ENCODE results near the gene LAMA2. TPM values are rescaled to one million over a fixed set of nuclear protein-coding genes. Genes with fewer than 3 reads are reported as not detected.

The LAMA2 gene
- total RNA-seq, 2 donors from 2014 or later: 120 to 125 TPM

DNA sequence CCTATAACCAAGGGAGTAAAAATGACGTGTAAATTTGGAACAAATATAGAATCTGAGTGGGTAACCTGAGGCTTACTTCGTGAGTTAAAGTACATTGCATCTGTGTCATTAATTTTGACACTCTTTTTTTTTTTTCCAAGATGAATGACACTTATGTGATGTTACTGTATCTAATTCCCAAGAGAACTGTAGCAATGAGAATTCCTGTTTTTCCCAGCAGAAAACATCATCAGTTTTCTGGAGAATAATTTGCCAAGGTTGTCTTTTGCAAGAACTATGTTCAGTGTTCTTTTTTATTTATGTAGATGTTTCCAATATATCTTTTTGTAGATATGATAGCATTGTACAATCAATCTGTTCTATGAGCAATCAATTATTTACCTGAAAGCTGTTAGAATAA, 543.4 kb downstream of the LAMA2 start:
- DNase-seq (no peak), ATAC-seq (no peak)
- intact Hi-C loops (cut with DNase I): no loop called here

DNA sequence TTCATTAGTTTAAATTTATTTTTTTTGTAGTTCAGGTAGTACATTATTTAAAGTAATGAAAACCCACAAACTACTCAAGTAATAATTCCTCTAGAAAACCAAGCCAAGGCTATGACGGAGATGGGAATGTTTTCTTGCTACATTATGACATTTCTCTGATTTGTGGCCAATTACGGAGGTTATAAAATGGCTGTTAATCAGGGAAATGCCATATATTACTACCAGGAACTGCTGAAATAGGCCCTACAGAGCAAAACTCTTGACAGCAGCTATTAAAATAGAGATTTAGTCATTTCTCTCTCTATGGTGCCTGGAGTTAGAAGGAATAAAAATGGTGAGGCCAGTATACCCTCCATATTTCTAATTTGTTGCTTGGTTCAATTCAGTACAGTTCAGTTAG, 547.0 kb downstream of the LAMA2 start:
- no peak for DNase-seq
- no peak for ATAC-seq
- intact Hi-C loops (cut with DNase I): no loop called here

DNA sequence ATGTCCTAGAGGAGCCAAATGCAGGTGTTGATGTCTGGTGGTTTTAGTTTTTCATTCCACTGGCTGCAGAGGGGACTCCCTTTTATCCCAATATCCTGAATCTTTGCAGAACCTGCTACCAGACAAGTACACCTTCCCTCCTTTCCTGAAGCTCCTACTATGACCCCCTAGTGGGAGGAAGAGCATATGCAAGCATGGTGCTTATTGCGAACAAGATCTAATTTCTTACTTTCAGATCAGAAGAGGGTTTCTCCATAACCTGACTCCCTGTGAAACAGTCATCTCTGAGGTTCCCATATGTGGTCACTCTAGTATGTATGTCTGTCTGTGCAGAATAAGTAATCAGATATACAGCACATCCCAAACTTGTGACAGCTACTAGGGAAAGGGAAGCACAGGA, 549.8 kb downstream of the LAMA2 start:
- intact Hi-C loops (cut with DNase I): no loop called here
- DNase-seq (no peak), ATAC-seq (no peak)

DNA sequence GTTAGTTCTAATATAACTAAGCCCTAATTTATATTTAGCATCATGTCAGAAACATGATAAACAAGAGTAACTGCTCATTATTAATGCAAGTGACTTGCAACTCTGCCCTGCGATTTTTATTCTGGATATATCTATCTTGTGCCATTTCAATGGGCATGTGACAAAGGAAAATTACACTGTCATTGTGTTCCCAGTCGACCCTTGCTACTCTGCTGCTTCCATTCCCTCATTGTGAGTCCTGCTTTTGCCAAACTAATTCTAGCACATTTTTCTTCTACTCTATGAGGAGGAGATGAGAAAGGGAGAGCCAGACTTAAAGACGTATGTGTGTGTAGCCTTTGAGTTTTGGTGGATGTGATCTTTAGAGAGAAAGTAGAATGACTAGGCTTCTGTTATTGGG, 551.2 kb downstream of the LAMA2 start:
- intact Hi-C loops (cut with DNase I): no loop called here
- ATAC-seq (no peak), DNase-seq (no peak)

DNA sequence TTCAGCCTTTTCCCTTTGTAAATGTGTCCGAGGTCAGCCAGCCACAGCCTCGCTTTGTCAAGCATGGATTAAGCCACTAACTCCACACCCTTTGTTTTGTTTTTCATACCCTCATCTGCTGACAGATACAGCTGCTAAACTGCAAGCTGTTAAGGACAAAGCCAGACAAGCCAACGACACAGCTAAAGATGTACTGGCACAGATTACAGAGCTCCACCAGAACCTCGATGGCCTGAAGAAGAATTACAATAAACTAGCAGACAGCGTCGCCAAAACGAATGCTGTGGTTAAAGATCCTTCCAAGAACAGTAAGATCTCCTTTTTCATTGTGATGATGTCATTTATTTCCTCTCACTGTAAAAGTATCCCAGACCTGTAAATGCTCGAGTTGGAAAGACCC, 557.8 kb downstream of the LAMA2 start:
- no peak for DNase-seq
- intact Hi-C loops (cut with DNase I): no loop called here
- peak; percentile 95 to 96 for ATAC-seq

DNA sequence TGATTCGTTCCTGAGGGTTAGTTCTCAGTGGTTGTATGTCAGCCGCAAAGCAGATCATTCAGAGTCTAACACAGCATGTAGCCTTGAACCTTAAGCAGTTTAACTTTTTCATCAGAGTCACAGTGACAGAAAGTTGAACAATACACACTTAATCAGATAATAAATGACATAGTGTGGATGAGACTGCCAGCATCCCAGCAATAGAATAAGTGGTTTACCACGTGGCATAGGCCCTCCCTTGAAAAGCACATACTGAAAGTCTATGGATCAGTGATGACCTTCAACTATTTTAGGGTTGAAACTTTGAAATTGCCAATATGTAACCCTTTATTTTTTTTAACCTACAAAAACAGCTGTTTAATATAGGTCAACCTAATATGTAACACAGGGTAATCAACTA, 561.7 kb downstream of the LAMA2 start:
- no peak for ATAC-seq
- intact Hi-C loops (cut with DNase I): no loop called here
- DNase-seq: no peak

DNA sequence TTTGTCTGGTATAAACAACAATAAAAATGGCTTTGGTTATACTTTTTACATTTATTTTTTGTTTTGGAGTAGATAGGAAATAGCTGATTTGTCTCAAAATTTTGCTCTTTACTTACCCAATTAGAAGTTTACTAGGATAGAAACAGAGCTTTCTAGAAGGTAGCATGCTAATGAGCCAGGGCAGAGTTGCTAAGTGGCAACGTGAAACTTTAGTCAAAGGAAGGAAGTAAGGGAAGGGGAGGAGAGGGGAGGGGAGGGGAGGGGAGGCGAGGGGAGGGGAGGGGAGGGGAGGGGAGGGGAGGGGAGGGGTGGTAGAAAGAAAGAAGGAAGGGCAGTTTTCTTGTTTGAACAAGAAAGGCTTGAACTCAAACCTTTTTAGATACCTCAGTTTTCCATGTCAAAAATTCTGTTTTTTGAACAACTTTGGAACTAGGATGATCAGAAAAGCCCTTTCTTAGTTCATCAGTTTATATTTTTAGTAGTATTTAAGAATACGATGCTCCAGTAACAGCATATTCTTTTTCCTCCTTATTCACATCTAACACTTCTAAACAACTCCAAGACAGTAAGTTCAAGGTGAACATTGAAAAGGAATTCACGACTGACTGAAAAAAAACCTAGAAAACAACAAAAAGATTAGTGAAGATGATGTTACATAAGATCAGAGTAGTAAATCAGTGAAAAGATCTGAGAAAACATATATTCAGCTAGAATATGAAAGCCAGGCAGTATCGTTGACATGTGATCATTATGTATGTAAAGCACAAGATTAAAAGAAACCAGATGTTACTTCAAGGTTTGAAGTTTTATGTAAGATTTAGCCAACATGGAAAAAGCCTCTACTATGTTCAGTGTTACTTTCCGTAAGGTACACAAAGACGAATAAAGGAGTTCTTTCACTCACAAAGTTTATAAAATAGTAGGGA, 563.6 kb downstream of the LAMA2 start:
- intact Hi-C loops (cut with DNase I): no loop called here
- ATAC-seq (no peak), DNase-seq (no peak)

DNA sequence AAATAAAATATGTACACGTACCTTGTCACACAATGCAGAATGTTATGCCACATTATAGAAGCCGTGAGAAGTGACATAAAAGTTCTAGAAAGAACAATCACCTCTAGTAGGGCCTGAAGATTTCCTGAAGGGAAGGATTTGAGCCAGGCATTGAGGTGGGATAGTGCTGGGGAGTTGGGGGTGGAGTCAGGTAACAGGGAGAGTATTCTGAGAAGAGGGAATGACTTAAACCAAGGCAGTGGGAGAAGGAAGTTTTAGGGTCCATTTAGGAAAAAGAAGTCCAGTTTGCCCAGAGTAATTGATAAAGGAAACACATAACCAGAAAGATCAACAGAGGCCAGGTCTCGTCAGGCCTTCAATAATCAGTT, 564.2 kb downstream of the LAMA2 start:
- ATAC-seq: no peak
- no peak for DNase-seq
- intact Hi-C loops (cut with DNase I): no loop called here

DNA sequence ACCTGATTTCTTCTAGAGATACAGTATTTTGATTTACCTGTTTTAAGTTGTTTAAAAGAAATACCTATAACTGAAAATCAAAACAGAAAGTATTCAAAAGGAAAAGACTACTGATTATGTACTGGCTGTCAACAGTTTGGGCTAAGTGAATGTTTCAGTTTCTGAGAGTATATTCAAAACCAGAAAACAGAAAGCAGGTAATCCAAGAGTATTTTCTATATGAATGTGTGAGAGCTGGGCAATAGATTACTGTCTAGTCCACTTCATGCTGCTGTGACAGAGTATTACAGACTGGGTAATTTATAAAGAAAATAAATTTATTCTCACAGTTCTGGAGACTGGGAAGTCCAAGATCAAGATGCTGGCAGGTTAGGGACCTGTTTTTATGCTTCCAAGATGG, 566.0 kb downstream of the LAMA2 start:
- intact Hi-C loops (cut with DNase I): no loop called here
- ATAC-seq (no peak), DNase-seq (no peak)

DNA sequence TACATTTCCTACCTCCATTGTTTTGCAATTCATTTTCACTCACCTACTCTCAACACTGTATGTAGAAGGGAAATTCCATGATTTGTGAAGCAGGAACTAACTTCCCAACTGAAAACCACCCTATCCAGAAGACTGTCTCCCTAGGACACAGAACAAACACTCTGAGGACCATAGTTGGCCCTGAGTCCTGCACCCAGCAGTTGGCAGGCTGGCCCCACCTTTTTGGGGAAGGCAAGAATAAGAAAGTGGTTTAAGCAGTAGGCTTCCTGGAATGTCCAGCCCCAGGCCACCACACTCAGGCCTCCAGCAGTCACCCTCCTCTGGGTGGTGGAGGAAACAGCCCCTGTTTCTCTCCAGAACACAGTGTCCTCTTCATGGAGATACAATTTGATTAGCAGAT, 568.2 kb downstream of the LAMA2 start:
- DNase-seq: no peak
- intact Hi-C loops (cut with DNase I): no loop called here
- ATAC-seq: no peak

DNA sequence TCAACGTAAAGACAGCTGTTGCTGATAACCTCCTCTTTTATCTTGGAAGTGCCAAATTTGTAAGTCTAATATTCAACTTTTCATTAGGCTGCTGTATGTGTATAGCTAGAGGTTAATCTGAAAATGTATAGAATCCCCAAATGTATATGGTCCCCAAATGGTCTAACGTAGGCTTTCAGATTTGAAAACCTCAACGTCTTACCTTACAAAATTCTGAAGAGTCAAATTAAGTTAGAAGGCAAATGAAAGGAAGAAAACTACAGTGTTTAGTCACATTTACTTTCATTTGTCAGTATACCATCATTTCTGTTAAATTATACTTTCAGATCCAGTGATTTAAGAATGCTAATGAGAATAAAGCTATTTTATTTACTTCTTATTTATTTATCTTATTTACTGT, 570.1 kb downstream of the LAMA2 start:
- intact Hi-C loops (cut with DNase I): no loop called here
- no peak for ATAC-seq
- no peak for DNase-seq

DNA sequence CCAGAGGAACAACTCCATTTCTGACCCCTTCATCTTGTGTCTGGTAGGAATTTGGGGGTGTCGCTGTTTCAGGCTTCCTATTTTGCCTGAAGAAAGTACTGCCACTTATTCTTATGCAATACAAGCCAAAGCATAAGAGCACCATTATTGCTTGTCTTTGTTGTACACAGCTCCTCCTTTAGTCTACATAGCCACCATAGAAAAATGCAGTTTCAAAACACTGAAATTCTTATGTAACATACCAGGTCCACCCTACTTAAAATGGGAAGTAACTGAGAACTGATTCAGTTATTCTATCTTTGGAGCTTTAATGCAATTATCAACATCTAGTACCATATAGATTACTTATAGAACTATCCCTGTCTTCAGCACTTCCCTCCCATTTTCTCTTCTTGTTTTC, 571.5 kb downstream of the LAMA2 start:
- no peak for ATAC-seq
- DNase-seq: no peak
- intact Hi-C loops (cut with DNase I): no loop called here

DNA sequence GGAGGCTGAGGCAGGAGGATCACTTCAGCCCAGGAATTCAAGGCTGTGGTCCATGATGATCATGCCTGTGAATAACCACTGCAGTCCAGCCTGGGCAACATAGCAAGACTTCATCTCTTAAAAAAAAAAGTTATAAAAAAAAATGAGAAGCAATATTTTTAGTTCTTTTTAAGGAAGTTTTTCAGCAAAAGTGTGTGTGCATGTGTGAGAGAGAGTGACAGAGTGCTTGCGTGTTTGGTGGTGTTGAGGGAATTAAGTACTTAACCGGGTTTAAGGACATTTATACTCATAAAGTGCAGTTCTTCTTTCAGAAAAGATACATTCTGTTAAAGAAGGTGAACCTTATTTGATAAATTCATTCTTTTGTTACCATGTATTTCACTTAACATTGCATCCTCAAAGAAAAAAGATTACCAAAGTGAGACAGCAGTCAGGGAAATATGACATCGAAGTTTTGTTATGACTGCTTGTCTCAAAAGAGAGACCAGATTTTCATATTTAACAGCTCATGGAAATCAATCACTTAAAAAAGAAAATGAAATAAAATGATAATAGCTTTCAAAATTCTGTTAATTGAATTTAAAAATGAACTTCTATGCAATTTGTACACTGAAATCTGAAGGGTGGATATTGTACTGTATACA, 572.3 kb downstream of the LAMA2 start:
- no peak for DNase-seq
- ATAC-seq: no peak
- intact Hi-C loops (cut with DNase I): no loop called here

DNA sequence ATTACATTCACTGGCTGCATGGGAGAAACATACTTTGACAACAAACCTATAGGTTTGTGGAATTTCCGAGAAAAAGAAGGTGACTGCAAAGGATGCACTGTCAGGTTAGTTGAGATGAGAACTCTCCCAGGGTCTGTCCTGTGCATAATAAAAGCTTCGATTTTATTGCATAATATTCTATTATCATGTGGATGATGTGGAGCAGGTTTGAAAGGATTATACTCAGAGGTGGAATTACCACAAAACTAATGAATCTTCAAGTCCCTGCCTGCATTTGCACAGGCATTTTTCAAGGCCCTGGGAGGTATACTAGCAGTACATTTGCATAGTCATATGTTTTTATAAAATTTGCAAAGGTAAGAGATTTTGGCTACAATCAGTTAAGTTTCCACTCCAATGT, 577.3 kb downstream of the LAMA2 start:
- no peak for DNase-seq
- no peak for ATAC-seq
- intact Hi-C loops (cut with DNase I): no loop called here

DNA sequence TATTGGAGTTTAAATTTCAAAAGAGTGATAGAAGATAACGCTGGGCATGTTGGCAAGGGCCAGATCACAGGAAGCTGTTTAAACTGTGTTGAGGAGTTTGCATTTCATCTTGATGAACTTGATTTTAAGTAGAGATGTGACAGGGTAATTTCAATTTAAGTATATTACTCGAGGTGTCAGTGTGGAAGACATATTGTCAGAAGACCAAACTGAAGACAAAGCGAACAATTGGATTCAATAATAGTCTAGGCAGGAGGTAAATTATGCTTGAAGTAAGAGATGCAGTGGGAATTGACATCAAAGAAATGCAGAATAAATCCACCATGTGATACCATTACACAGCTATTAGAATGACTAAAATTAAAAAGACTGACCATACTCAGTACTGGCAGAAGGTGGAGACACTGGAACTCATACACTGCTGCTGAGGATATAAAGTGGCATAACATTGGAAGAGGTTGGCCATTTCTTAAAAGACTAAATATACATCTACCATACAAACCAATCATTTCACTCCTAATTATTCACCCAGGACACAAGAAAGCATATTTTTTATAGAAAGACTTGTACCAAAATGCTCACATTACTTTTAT, 586.2 kb downstream of the LAMA2 start:
- DNase-seq (no peak), ATAC-seq (no peak)
- intact Hi-C loops (cut with DNase I): no loop called here

DNA sequence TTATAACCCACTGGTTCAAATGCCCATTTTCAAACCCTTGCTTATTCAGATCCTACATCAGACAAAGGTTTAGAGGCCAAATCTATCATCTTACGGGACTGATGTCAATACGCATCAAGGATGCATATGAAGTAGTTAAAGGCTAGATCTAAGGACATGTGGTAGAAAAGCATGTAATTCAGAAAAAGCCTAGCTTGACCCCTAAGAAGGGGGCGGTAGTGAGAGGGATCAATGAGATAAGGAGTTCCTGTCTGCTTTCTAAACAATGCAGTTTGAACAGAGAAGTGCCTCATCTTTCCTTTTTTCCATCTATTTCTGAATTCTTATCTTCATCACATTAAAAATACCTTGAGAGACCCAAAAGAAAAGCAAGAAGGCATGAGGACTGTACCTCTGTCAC, 589.3 kb downstream of the LAMA2 start:
- no peak for ATAC-seq
- no peak for DNase-seq
- intact Hi-C loops (cut with DNase I): no loop called here

DNA sequence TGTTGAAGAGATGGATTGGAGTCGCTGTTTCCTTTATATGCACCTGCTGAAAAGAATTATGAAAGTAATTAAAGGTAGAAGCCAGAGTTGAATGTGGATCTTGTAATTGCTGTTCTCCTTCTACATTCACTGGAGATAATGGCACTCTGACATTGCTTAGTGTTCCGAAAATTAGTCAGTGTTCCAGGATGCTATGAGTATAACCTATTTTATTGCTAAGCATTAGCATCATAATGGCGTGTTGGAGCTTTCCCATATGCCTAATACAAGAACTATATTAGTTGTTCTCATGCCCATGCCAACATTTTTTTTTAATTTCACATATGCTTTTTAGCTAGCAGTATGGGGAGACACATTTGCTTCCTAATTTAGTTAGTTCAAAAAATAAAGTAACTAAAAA, 590.6 kb downstream of the LAMA2 start:
- intact Hi-C loops (cut with DNase I): no loop called here
- ATAC-seq (no peak), DNase-seq (no peak)

DNA sequence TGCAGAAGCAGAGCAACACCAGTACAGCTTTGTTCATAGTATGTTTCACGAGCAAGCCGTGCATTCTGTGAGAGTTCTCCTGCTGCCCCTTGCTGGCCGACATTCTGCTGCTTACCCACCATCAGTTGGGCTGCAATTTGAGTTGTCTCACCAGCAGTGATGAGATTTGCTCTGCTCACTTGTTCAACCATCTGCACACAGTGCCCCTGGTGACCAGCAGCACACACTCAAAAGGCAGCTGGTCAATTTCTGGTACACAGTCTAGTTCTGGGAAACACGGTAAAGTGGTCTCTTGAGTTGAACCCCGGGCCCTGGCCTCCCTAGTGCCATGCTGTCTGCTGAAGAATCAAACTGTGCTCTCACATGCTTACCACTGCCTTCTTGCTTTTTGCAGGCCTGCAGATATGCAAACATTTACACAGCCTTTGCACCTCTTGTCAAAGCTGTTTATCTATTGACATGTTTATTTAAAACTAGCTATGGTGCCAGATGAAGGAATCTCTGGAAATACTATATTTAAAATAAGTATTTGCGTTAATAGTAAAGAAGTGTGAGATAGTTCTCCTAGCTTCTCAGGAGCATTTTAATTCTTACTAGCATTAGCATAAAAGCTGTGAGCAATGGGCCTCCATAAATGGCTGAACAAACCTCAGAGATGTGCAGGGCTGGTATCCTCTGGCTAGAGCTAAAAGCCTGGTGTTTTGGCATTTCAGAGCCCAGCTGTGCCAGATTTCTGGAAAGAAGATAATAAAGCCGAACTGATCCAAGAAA, 592.7 kb downstream of the LAMA2 start:
- no peak for DNase-seq
- intact Hi-C loops (cut with DNase I): no loop called here
- peak; percentile 40 to 68 for ATAC-seq

DNA sequence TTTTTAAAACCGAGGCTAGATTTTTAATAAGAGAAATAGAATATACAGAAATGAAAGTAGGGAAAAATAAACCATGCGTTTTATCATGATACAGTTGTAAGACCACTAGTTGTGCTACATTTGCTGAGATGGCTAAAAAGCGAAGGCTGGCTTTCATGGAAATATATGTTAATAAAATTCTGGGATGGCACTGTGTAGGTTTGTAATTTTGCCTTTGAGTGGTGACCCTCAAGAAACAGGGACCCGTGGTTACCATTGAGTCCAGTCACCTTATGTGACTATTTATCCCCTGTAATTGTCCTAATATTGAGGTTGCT, 593.3 kb downstream of the LAMA2 start:
- DNase-seq (no peak), ATAC-seq (no peak)
- intact Hi-C loops (cut with DNase I): no loop called here

DNA sequence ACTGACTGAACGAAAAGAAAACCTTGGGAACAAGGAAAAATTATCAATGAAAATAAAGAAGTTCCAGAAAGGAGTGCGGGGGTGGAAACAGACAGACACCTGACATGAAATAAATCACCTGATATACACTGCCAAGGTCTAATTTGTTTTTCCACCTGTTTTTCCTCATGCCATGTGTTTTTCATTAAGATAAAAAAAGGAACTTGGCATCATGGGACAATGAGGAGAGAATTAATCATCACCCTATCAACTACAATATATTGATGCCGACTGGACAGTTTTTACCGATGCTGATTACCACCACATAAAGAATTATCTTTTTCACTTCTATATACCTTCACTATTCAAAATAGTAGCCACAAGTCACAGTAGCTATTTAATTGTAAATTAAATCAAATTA, 593.9 kb downstream of the LAMA2 start:
- ATAC-seq (no peak), DNase-seq (no peak)
- intact Hi-C loops (cut with DNase I): no loop called here
